Body of pancreas (tissue), 4 donors: ENCODE data around the gene DHCR7. TPM values are rescaled to one million over a fixed set of nuclear protein-coding genes. Genes with fewer than 3 reads are reported as not detected.

Source experiments
- ATAC-seq: fragments of 150-250 bp; one replicate; pipeline ENCODE4 v1.9.1; 2016
- DNase-seq, 4 donors: peaks; one replicate each; pipeline ENCODE4 v3.0.0-alpha.2; 2019
- H3K27ac ChIP-seq, 4 donors: fragments of 200-600 bp; sonication (generic); 1 replicate in 3 of 4; 2 replicates in 1 of 4; pipeline versions ENCODE4 v1.5.1 to v1.6.1; 2016 to 2019; ENCODE audit warnings: mild to moderate bottlenecking in 1 of 4, mixed read lengths in 1 of 4, moderate library complexity in 1 of 4
- H3K27me3 ChIP-seq, 2 donors: fragments of 200-600 bp; sonication (generic); one replicate each; pipeline ENCODE4 v1.6.0; 2016; ENCODE audit warnings: mild to moderate bottlenecking in 1 of 2
- H3K36me3 ChIP-seq, 2 donors: fragments of 200-600 bp; sonication (generic); replicated peaks in 1 of 2; 2 replicates each; pipeline ENCODE4 v1.5.1; 2016; ENCODE audit warnings: low read depth in 2 of 2; ENCODE audit not compliant: insufficient read depth in 1 of 2
- H3K4me1 ChIP-seq: fragments of 200-600 bp; sonication (generic); one replicate; pipeline ENCODE4 v1.6.0; 2016
- H3K4me3 ChIP-seq, 2 donors: fragments of 200-600 bp; sonication (generic); 1 replicate in 1 of 2; 2 replicates in 1 of 2; pipeline ENCODE4 v1.5.1; 2016 to 2019
- H3K9me3 ChIP-seq, 3 donors: fragments of 200-600 bp; sonication (generic); 1 replicate in 2 of 3; 2 replicates in 1 of 3; pipeline ENCODE4 v1.5.1; 2016
- POLR2A ChIP-seq, 3 donors: fragments of 450-650 bp; IDR thresholded peaks; one replicate each; pipeline ENCODE4 v1.6.1; 2016; ENCODE audit warnings: antibody characterized with exemption in 3 of 3, mild to moderate bottlenecking in 2 of 3
- WGBS, 2 donors: methylation state at CpG; one replicate each; pipeline ENCODE4 v1.1.5; 2017; 5-methylcytosine and 5-hydroxymethylcytosine counted together
- intact Hi-C: fragments of 100-400 bp; cut with DNase I; formaldehyde crosslinking; loops from one replicate; pipeline ENCODE4 v1.15.1; 2023
- total RNA-seq, 2 donors: library from RNA; depleted of rRNA; stranded (reverse); fragments of >200 nt; gene quantifications; one replicate each; pipeline ENCODE4 v1.1.0, GENCODE V29; 2016
- TF ChIP-seq, protein P1 (sequence below), 7 experiments: fragments of 450-650 bp in 4 of 7; fragments of 200-600 bp in 3 of 7; sonication (generic) in 3 of 7; IDR thresholded peaks; one replicate each; pipeline ENCODE4 v1.5.1; 2016 to 2019; ENCODE audit warnings: antibody characterized with exemption in 7 of 7

DHCR7 gene
- total RNA-seq, 2 donors from 2014 or later: 15.8 to 16.2 TPM

DNA sequence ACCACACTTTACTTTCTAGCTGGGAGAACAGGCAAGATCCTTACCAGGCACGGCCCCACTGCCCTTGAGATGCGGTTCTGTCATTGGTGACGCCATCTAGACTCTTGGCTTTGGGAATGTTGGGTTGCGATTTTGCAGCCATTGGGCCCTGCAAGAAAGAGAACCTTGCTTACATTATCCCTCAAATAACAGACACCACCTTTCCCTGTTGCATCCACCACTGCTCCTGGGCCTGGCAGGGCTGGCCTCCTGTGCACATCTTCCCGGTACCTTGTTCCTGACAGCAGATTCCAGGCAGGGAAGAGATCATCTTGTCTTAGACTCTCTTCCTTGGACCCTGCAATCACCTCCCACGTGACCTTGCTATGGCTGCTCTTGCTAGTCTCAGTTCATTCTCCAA lies 3.4 kb downstream of the DHCR7 start:
- DNase-seq (peak in 1 of 4 donors; percentile 1), ATAC-seq (no peak)
- H3K9me3 ChIP-seq: no peaks in the 10 kb centered on the region
- intact Hi-C loops: no loop called here
- peaks cover 4% of the 10 kb centered on the region in 2 donors for H3K36me3 ChIP-seq
- WGBS, 2 donors: 89% methylated on average over 6 of the region's 6 CpGs
- peaks cover 18% of the 10 kb centered on the region for H3K4me1 ChIP-seq
- H3K27ac ChIP-seq: no peak overlapping the region
- no peak overlapping the region for H3K4me3 ChIP-seq
- no peaks in the 10 kb centered on the region for H3K27me3 ChIP-seq
- no peak for TF ChIP-seq POLR2A (IDR thresholded peaks at IDR 0.05)
- TF ChIP-seq, protein P1, sequence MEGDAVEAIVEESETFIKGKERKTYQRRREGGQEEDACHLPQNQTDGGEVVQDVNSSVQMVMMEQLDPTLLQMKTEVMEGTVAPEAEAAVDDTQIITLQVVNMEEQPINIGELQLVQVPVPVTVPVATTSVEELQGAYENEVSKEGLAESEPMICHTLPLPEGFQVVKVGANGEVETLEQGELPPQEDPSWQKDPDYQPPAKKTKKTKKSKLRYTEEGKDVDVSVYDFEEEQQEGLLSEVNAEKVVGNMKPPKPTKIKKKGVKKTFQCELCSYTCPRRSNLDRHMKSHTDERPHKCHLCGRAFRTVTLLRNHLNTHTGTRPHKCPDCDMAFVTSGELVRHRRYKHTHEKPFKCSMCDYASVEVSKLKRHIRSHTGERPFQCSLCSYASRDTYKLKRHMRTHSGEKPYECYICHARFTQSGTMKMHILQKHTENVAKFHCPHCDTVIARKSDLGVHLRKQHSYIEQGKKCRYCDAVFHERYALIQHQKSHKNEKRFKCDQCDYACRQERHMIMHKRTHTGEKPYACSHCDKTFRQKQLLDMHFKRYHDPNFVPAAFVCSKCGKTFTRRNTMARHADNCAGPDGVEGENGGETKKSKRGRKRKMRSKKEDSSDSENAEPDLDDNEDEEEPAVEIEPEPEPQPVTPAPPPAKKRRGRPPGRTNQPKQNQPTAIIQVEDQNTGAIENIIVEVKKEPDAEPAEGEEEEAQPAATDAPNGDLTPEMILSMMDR (IDR thresholded peaks at IDR 0.05): no peak

DNA sequence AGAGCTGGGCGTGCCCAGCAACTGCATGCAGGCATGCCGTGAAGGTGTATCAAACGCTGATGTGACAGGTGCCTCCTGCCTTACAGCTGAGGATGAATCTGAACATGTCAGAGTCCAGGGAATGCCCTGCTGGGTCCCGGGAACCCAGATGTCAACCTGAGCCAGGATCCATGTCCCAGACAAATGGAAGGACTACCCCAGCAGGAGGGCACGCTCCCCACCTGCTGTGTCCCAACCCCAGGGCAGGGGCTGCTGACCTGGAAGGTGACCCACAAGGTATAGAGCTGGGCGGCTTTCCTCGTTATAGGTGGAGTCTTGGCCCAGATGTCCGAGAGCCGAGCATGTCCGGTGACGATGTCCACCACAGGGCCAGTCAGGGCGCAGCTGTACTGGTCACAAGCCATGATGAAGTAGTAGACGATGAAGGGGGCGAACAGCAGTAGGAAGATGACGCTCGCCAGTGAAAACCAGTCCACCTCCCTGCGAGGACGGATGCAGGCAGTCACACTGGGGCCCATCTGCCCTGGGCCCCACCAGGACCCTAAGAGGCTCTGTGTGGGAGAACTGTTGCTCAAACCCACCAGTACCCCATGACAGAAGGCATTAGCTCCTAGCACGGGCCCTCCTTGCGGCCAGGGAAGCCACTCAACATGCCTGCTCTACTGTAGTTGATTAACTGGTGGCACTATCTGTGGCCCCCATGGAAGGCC lies 4.3 kb downstream of the DHCR7 start:
- H3K27me3 ChIP-seq: no peaks in the 10 kb centered on the region
- ATAC-seq (no peak), DNase-seq (peak in 2 of 4 donors; percentile 4 to 6)
- H3K9me3 ChIP-seq: no peaks in the 10 kb centered on the region
- no peak for TF ChIP-seq POLR2A (IDR thresholded peaks at IDR 0.05)
- 91 to 99% methylated on average over 13 to 20 of the region's 20 CpGs for WGBS, 2 donors
- peaks cover 4% of the 10 kb centered on the region in 2 donors for H3K36me3 ChIP-seq
- H3K4me3 ChIP-seq: no peak overlapping the region
- H3K4me1 ChIP-seq: peaks cover 12% of the 10 kb centered on the region
- intact Hi-C loops: no loop called here
- H3K27ac ChIP-seq: no peak overlapping the region

DNA sequence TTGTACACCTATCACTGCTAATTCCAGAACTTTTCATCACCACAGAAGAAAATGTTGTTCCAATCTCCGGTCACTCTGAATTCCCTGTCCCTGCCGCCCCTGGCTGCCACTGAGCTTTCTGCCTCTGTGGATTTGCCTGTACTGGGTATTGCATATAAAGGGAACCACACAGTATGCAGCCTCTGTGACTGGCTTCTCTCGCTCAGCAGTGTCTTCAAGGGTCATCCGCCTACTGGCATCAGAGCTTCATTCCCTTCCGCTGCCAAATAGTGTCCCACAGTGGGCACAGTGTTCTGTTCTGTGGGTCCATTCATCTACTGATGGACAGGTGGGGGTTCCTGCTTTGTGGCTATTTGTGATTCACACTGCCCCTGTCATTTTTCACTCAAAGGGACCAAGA lies 5.3 kb downstream of the DHCR7 start:
- ATAC-seq (no peak), DNase-seq (no peak)
- Histone ChIP-seq H3K27ac (no peak overlapping the region), H3K27me3 (no peaks in the 10 kb centered on the region), H3K36me3 (peaks cover 4% of the 10 kb centered on the region in 2 donors), H3K4me1 (peaks cover 12% of the 10 kb centered on the region), H3K4me3 (no peak overlapping the region), H3K9me3 (no peaks in the 10 kb centered on the region)
- WGBS, 2 donors: 95 to 97% methylated on average over 5 of the region's 5 CpGs
- intact Hi-C loops: no loop called here
- no peak for TF ChIP-seq POLR2A (IDR thresholded peaks at IDR 0.05)
- TF ChIP-seq, protein P1 (IDR thresholded peaks at IDR 0.05): no peak

DNA sequence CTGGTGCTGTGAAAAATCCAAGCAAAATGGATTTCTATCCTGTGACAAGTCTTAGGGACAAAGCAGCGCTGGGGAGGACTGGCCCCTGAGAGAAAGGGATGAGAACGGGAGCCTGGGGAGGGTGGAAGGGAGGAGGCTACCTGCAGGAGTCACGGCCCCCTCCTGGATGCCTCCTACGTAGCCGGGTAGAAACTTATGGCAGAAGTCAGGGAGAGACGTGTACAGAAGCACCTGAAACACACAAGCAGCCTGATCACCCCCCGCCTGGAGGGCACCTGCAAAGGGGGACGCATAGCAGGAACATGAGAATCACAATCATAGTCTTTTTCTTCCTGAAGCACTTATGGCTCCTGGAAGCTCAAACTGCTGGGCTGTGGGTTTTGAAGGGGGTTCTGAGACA lies 6.1 kb downstream of the DHCR7 start:
- WGBS, 2 donors: 85 to 87% methylated on average over 7 to 8 of the region's 8 CpGs
- no peak for ATAC-seq
- Histone ChIP-seq H3K4me1 (peaks cover 5% of the 10 kb centered on the region), H3K27ac (no peak overlapping the region), H3K9me3 (no peaks in the 10 kb centered on the region), H3K27me3 (no peaks in the 10 kb centered on the region), H3K4me3 (no peak overlapping the region), H3K36me3 (peaks cover 4% of the 10 kb centered on the region in 2 donors)
- intact Hi-C loops: no loop called here
- TF ChIP-seq POLR2A (IDR thresholded peaks at IDR 0.05): no peak
- TF ChIP-seq, protein P1 (IDR thresholded peaks at IDR 0.05): no peak
- no peak for DNase-seq

DNA sequence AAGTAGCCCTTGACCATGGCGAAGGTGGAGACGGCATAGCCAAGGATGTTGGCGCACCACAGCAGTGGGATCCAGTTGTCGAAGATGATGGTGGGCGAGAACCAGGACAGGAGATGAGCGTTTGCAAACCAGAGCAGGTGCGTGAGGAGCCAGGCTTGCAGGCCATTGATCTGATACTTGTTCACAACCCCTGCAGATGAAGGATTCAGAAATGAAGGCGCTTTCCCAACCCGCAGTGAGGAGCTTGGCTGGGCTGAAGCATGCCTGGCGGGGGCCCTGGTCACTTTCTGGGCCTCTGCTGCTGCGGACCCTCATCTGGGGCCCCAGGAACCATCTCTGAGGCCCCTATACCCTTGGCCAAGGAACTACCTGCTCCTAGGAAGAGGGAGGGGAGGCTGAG lies 6.9 kb downstream of the DHCR7 start:
- TF ChIP-seq, protein P1 (IDR thresholded peaks at IDR 0.05): no peak
- TF ChIP-seq POLR2A (IDR thresholded peaks at IDR 0.05): no peak
- H3K9me3 ChIP-seq: no peaks in the 10 kb centered on the region
- no peak overlapping the region for H3K4me3 ChIP-seq
- intact Hi-C loops: no loop called here
- no peaks in the 10 kb centered on the region for H3K4me1 ChIP-seq
- H3K27me3 ChIP-seq: no peaks in the 10 kb centered on the region
- DNase-seq (no peak), ATAC-seq (no peak)
- no peak overlapping the region for H3K27ac ChIP-seq
- WGBS, 2 donors: 94 to 98% methylated on average over 11 of the region's 11 CpGs
- peaks cover 4% of the 10 kb centered on the region in 2 donors for H3K36me3 ChIP-seq
